PFSK-1 (cell line): ENCODE measurements around the gene ETV7.

Experiments used
- FOXP2 ChIP-seq: optimal IDR thresholded peaks from 2 replicates; pipeline ENCODE3; 2011; ENCODE audit warnings: borderline replicate concordance, control low read depth, inconsistent platforms; ENCODE audit not compliant: insufficient read depth; ENCODE audit errors: extremely low read length, extremely low read depth
- POLR2AphosphoS5 ChIP-seq: IDR thresholded peaks from 2 replicates; pipeline ENCODE4 v1.6.1; 2012; ENCODE audit warnings: low read depth, mild to moderate bottlenecking, control low read depth, low read length, moderate library complexity
- SIN3A ChIP-seq: IDR thresholded peaks from 2 replicates; pipeline ENCODE4 v1.6.1; 2012; ENCODE audit warnings: mild to moderate bottlenecking, low read length, moderate library complexity, borderline replicate concordance; ENCODE audit not compliant: insufficient read depth
- TAF1 ChIP-seq: IDR thresholded peaks from 2 replicates; pipeline ENCODE4 v1.6.1; 2012; ENCODE audit warnings: low read length, control low read depth, borderline replicate concordance; ENCODE audit not compliant: insufficient read depth
- TF ChIP-seq, protein P1 (sequence below), 2 experiments: IDR thresholded peaks; 2 replicates each; pipeline versions ENCODE4 v1.6.1 to v1.8.0; 2011 to 2012; ENCODE audit warnings: low read depth in 2 of 2, low read length in 2 of 2, control low read depth in 1 of 2, inconsistent platforms in 1 of 2, mild to moderate bottlenecking in 1 of 2, moderate library complexity in 1 of 2; ENCODE audit not compliant: insufficient read depth in 1 of 2

ETV7 gene

DNA sequence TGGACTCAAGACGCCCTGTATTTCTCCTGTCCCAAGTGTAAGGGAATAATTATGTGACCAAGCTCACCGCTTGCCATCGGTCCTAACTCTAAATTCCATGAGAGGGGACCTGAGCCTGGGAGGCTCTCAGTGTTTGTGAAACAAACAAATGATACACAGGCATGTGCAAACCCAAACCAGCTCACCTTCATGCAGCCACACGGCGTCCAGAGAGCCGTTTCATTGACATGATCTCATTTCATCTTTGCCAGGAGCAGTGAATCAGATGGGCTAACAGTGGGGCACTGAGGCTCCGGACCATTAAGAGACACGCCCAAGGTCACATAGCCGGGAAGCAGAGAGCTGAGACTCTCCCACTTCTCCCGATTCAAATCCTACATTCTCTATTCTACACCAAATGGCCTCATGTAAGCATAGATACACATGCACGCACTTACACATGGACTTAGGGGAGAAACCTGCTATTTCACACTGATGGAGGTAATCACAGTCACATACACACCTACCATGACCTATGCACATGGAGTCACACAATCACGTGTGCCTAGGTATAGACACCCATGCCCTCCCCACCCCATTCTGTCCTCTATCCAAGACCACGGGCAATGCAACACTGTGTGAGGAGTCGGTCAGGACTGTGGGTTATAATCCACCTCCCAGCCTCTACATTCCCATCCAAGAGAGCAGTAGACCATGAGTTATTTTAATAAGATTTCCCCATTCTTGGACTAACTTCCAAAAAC, 51.8 kb downstream of the ETV7 start:
- no peak for TF ChIP-seq POLR2AphosphoS5
- TF ChIP-seq TAF1, result no peak
- TF ChIP-seq, protein P1, sequence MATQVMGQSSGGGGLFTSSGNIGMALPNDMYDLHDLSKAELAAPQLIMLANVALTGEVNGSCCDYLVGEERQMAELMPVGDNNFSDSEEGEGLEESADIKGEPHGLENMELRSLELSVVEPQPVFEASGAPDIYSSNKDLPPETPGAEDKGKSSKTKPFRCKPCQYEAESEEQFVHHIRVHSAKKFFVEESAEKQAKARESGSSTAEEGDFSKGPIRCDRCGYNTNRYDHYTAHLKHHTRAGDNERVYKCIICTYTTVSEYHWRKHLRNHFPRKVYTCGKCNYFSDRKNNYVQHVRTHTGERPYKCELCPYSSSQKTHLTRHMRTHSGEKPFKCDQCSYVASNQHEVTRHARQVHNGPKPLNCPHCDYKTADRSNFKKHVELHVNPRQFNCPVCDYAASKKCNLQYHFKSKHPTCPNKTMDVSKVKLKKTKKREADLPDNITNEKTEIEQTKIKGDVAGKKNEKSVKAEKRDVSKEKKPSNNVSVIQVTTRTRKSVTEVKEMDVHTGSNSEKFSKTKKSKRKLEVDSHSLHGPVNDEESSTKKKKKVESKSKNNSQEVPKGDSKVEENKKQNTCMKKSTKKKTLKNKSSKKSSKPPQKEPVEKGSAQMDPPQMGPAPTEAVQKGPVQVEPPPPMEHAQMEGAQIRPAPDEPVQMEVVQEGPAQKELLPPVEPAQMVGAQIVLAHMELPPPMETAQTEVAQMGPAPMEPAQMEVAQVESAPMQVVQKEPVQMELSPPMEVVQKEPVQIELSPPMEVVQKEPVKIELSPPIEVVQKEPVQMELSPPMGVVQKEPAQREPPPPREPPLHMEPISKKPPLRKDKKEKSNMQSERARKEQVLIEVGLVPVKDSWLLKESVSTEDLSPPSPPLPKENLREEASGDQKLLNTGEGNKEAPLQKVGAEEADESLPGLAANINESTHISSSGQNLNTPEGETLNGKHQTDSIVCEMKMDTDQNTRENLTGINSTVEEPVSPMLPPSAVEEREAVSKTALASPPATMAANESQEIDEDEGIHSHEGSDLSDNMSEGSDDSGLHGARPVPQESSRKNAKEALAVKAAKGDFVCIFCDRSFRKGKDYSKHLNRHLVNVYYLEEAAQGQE (IDR thresholded peaks at IDR 0.05; ENCODE audit: insufficient read depth in 1 of 2, low read depth in 2 of 2, low read length in 2 of 2), result no peak
- no peak for TF ChIP-seq SIN3A
- TF ChIP-seq FOXP2, result no peak

DNA sequence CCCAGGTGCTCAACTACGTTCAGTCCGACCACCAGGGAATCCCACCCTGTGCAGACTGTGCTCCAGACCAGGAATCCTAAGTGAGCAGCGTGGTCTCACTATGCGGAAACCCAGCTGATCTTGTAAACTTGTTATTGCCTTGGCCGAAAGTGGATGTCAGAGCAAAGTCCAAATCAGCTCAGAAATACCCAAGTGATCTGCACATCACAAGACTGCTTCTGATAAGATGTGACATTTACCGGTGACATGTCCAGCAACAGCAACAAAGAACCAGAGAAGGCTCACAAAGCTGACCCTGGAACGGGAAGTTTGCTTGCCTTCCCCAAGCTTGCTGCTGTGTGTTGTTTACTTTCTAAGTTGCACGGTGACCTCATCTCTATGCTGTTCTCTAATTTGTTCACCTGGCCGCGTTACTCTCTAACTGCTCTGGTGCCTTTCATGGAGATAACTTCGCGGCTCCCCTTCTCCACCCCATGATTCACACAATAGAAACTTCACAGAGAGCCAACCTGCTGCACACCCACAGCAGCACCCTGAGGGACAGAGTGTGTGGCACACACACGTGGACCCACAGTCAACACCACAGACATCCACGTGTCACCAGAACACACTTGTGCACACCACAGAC, 52.5 kb downstream of the ETV7 start:
- no peak for TF ChIP-seq TAF1
- TF ChIP-seq, protein P1 (IDR thresholded peaks at IDR 0.05; ENCODE audit: insufficient read depth in 1 of 2, low read depth in 2 of 2, low read length in 2 of 2), result no peak
- no peak for TF ChIP-seq SIN3A
- TF ChIP-seq POLR2AphosphoS5, result no peak
- TF ChIP-seq FOXP2, result no peak

DNA sequence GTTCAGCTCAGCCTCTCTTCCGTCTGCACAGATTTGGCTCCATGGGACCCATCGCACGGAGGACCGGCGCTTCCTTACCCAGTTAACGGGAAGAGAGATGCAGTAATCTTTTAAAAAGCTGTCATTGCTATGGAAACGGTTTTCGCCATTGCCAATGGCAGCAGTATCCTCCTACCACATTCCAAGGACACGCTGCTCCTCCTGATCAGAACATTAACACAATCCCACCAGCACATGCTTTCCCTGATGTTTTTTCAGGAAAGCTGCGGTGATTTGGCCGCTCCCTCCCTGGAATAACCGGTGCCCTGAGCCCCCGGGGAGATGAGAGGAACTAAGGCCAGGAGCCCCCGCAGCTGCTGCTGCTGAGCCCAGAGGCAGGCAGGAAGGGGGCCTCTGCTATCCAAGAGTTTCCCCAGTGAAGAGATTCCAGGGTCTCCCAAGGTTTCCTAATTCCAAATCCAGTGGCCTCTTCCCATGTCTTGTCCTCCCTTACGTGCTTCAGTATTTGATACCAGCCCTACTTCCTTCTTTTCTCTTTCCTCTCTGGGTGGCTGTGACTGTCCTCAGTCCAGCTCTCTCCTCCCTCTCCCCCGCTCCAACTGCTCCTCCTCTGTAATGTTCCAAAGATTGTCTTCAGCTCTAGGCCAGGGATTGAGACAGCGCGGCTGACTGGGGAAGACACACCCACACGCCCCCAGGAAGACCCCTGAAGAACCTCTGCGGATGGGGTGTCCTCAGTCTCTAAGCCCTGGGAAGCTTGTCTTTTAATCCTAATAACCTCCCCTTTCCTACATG, 53.3 kb downstream of the ETV7 start:
- TF ChIP-seq TAF1 (no peak), FOXP2 (no peak), SIN3A (no peak), POLR2AphosphoS5 (no peak)
- TF ChIP-seq, protein P1 (IDR thresholded peaks at IDR 0.05; ENCODE audit: insufficient read depth in 1 of 2, low read depth in 2 of 2, low read length in 2 of 2), result no peak

DNA sequence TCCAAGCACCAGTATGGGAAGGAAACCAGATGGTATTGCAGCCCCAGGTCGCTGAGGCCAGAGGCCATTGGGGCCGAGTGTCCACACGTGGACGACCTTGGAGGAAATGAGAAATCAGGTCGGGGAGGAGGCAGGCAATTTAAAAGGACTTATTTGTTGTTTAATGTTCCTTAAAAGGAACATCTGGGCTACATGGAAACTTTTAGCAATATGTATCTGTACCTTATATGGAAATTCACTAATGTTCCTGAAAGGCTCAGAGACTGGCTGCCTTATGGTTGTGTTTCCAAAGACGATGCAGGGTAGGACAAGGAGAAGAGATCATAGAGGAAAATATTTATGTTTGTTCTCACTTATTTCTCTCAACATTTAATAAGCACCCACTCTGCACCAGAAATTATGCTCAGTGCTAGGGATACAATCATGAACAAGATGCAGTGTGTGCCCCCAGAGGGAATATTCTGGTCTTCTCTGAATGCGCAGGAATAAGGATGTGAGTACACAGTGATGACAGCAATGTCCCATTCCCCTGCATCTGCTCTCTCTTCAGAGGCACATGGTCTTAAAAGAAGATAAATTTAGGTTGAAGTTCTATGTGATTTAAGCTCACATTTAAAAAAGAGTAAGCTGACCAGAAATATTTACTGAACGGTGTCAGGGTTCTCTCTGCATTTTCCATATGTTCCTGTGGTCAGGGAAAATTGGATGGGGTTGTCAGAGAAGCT, 54.1 kb downstream of the ETV7 start:
- TF ChIP-seq, protein P1 (IDR thresholded peaks at IDR 0.05; ENCODE audit: insufficient read depth in 1 of 2, low read depth in 2 of 2, low read length in 2 of 2), result no peak
- TF ChIP-seq TAF1, result no peak
- TF ChIP-seq SIN3A, result no peak
- TF ChIP-seq FOXP2, result no peak
- TF ChIP-seq POLR2AphosphoS5, result no peak
